ENCODE results near the gene SH2D2A.

Gene SH2D2A

GRCh38 chr1:156822680-156823079 is 6.0 kb upstream of the SH2D2A start:
- TF ChIP-seq CTCF (conservative IDR thresholded peaks at IDR 0.05; ENCODE audit: low read depth): no peak
- ChIA-PET POLR2A (ENCODE audit: low non-redundant PET) (no interaction called here), CTCF (interaction anchor here (1.5 kb wide), 1 partner anchor 133 kb away, joined by 5 read pairs; no protein-coding TSS in a partner anchor)
- H3K27ac ChIP-seq: no peak overlapping the region
- DNase-seq (ENCODE audit: low spot score): no peak

DNA sequence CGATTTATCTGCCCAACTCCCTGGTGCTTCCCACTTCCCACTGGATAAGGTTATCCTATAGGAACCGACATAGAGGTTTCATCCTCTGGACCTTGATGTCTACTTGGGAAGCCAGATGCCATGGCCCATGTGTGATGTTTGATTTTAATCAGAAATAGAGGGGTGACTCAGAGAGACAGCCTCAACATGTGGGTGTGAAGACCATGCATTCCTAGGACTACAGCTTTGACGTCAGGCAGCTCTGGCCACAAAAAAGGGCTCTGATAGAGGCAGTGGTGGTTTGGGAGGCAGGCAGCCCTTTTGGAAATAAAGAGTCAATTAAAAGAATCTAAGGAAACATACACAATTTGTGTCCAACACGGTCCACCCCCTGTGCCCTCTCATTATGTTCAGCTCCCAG is 5.2 kb upstream of the SH2D2A start:
- no peak overlapping the region for H3K27ac ChIP-seq
- DNase-seq (ENCODE audit: low spot score): no peak
- POLR2A ChIA-PET (ENCODE audit: low non-redundant PET): no interaction called here
- CTCF ChIA-PET: interaction anchor here (1.5 kb wide), 1 partner anchor 132 kb away, joined by 5 read pairs; no protein-coding TSS in a partner anchor
- no peak for TF ChIP-seq CTCF (conservative IDR thresholded peaks at IDR 0.05; ENCODE audit: low read depth)

DNA sequence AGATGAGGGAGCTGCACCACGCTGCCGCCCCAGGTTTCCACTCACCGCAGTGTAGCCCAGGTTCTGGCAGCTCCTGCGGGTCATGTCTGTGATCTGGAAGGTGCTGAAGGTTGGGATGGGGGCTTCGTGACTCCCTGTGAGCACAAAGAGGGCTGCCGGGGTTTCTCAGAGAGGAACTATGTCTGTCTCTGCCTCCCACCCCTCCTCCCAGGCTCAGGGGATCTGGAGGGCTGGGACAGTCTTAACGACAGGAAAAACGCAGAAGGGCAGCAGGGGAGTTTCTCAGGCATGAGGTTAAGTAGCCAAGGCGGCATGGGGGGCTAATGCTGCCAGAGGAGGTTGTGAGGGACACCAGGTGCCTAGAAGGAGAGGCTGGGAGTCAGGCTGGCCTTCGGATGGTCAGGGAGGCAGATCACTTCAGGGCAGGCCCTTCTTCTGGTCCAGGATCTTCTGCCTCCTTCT is 656 bp downstream of the SH2D2A start:
- no peak for TF ChIP-seq CTCF (conservative IDR thresholded peaks at IDR 0.05; ENCODE audit: low read depth)
- ChIA-PET CTCF (interaction anchor here (0.7 kb wide), 1 partner anchor 126 kb away, joined by 3 read pairs; no protein-coding TSS in a partner anchor), POLR2A (ENCODE audit: low non-redundant PET) (no interaction called here)
- H3K27ac ChIP-seq: peak overlapping the region; percentile 69
- no peak for DNase-seq (ENCODE audit: low spot score)

GRCh38 chr1:156815307-156815826 is 1.3 kb downstream of the SH2D2A start:
- CTCF ChIA-PET: interaction anchor here (0.7 kb wide), 1 partner anchor 127 kb away, joined by 3 read pairs; no protein-coding TSS in a partner anchor

GRCh38 chr1:156814571-156815260 is 1.9 kb downstream of the SH2D2A start:
- peak overlapping the region; percentile 69 for H3K27ac ChIP-seq
- no peak for TF ChIP-seq CTCF (conservative IDR thresholded peaks at IDR 0.05; ENCODE audit: low read depth)
- ChIA-PET CTCF (interaction anchor here (0.6 to 0.9 kb wide), 6 partner anchors 36 to 239 kb away, joined by 3 to 5 read pairs (median 3); partner anchors contain the start of gene NTRK1), POLR2A (ENCODE audit: low non-redundant PET) (interaction anchor here (0.9 kb wide), 1 partner anchor 45 kb away, joined by 3 read pairs; no protein-coding TSS in a partner anchor)
- DNase-seq (ENCODE audit: low spot score): peak; percentile 56

More at GRCh38 chr1:156815307-156815826, 1.3 kb downstream of the SH2D2A start:
- POLR2A ChIA-PET (ENCODE audit: low non-redundant PET): no interaction called here
- TF ChIP-seq CTCF (conservative IDR thresholded peaks at IDR 0.05; ENCODE audit: low read depth): no peak
- H3K27ac ChIP-seq: peak overlapping the region; percentile 69
- peak; percentile 36 for DNase-seq (ENCODE audit: low spot score)

DNA sequence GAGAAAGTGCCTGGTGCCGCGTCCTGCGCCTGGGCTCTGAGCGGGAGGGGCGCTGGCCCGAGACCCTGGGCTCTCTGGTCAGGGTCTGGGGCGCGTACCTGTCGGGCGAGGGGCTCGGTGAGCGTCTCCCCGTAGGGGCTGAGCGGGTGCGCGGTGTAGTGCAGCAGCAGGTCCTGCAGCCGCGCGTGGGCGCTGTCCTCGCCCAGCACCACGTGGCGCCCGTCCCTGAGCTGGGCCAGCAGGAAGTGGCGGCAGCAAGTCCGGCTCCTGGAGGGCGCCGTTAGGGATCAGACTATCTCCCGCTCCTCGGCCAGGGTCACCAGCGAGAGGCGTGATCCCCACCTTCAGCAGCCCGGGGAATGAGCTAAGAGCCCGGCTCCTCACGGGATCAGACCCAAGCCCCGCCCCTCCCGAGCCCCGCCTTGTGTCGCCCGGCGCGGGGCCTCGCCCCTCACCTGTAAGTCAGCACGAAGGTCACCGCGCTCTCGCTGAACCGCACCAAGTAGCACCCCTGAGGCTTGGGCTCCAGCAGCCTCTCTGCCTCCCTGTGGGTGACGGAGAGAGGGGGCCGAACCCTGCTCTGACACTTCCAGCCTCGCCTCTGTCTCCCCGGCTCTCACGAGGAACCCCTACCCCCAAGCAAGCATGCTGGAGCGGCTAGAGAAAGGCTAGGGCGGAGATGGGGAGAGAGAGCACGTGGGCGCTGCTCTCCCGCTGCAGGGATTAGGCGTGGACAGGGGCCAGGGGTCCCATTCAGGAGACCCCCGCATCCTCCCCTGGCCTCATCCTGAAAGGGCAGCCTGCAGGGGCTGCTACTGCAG is 2.7 kb downstream of the SH2D2A start:
- TF ChIP-seq CTCF (conservative IDR thresholded peaks at IDR 0.05; ENCODE audit: low read depth): peak; percentile 81
- DNase-seq (ENCODE audit: low spot score): peak; percentile 48
- ChIA-PET POLR2A (ENCODE audit: low non-redundant PET) (interaction anchor here (0.6 to 0.9 kb wide), 2 partner anchors 46 to 62 kb away, joined by 3 read pairs; partner anchors contain the start of gene HDGF), CTCF (interaction anchor here (0.6 to 1.0 kb wide), 10 partner anchors 11 to 238 kb away, joined by 3 to 5 read pairs (median 3); partner anchors contain the start of gene NTRK1)
- peak overlapping the region; percentile 69 for H3K27ac ChIP-seq

Data from RWPE1 (cell line).